ENCODE data around the gene PCDHA2. TPM values are rescaled to one million over a fixed set of nuclear protein-coding genes. Genes with fewer than 3 reads are reported as not detected.
"Not testable (repeated sequence)": the region's sequence is repeated elsewhere in the genome, so short reads cannot be mapped to it uniquely, and the experiment has no call there.

PCDHA2 gene
- total and polyA plus RNA-seq, 7 donors, result 0.07 to 0.68 (median 0.30) TPM; not detected in 3

GRCh38 chr5:140828362-140828737 is 33.7 kb downstream of the PCDHA2 start:
- Histone ChIP-seq H3K27ac (no peak overlapping the region), H3K4me1 (no peaks in the 10 kb centered on the region), H3K27me3 (peaks cover 0 to 66% (median 0%) of the 10 kb centered on the region in 3 donors), H3K36me3 (no peaks in the 10 kb centered on the region), H3K4me3 (peak overlapping the region in 1 of 4 donors; percentile 9), H3K9me3 (peaks cover 0 to 22% (median 10%) of the 10 kb centered on the region in 4 donors)
- TF ChIP-seq POLR2A (IDR thresholded peaks at IDR 0.05) (no peak), EP300 (IDR thresholded peaks at IDR 0.05) (no peak), POLR2AphosphoS5 (IDR thresholded peaks at IDR 0.05) (no peak)
- TF ChIP-seq, protein P1, sequence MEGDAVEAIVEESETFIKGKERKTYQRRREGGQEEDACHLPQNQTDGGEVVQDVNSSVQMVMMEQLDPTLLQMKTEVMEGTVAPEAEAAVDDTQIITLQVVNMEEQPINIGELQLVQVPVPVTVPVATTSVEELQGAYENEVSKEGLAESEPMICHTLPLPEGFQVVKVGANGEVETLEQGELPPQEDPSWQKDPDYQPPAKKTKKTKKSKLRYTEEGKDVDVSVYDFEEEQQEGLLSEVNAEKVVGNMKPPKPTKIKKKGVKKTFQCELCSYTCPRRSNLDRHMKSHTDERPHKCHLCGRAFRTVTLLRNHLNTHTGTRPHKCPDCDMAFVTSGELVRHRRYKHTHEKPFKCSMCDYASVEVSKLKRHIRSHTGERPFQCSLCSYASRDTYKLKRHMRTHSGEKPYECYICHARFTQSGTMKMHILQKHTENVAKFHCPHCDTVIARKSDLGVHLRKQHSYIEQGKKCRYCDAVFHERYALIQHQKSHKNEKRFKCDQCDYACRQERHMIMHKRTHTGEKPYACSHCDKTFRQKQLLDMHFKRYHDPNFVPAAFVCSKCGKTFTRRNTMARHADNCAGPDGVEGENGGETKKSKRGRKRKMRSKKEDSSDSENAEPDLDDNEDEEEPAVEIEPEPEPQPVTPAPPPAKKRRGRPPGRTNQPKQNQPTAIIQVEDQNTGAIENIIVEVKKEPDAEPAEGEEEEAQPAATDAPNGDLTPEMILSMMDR (IDR thresholded peaks at IDR 0.05), result no peak
- 28 to 60% methylated on average over 18 of the region's 18 CpGs for WGBS, 2 donors
- DNase-seq, result no peak
- intact Hi-C loops (cut with DNase I), result no loop called here

GRCh38 chr5:140829511-140830501 is 35.2 kb downstream of the PCDHA2 start:
- H3K27ac ChIP-seq; H3K4me1 ChIP-seq; H3K36me3 ChIP-seq; H3K4me3 ChIP-seq; DNase-seq; intact Hi-C loops (cut with DNase I): not testable (repeated sequence)
- Histone ChIP-seq H3K9me3 (peaks cover 0 to 24% (median 14%) of the 10 kb centered on the region in 4 donors), H3K27me3 (peaks cover 0 to 64% (median 0%) of the 10 kb centered on the region in 3 donors)
- WGBS, 2 donors, result 54 to 81% methylated on average over 106 of the region's 106 CpGs

GRCh38 chr5:140833993-140834392 is 39.3 kb downstream of the PCDHA2 start, which contains the start of gene PCDHA7:
PCDHA7 (plus strand) TSS chr5:140834269; CDS start chr5:140834384, 115 bp downstream.
- no peaks in the 10 kb centered on the region for H3K4me1 ChIP-seq
- intact Hi-C loops (cut with DNase I), result no loop called here
- peaks cover 0 to 71% (median 9%) of the 10 kb centered on the region in 3 donors for H3K27me3 ChIP-seq
- H3K36me3 ChIP-seq, result no peaks in the 10 kb centered on the region
- DNase-seq, result no peak
- 16 to 22% methylated on average over 8 of the region's 8 CpGs for WGBS, 2 donors
- peaks cover 0 to 32% (median 18%) of the 10 kb centered on the region in 4 donors for H3K9me3 ChIP-seq
- TF ChIP-seq EP300 (IDR thresholded peaks at IDR 0.05), result no peak
- no peak within 1 kb of the TSS for H3K27ac ChIP-seq
- peak within 1 kb of the TSS in 3 of 4 donors; percentile 3 to 23 (median 16) for H3K4me3 ChIP-seq

DNA sequence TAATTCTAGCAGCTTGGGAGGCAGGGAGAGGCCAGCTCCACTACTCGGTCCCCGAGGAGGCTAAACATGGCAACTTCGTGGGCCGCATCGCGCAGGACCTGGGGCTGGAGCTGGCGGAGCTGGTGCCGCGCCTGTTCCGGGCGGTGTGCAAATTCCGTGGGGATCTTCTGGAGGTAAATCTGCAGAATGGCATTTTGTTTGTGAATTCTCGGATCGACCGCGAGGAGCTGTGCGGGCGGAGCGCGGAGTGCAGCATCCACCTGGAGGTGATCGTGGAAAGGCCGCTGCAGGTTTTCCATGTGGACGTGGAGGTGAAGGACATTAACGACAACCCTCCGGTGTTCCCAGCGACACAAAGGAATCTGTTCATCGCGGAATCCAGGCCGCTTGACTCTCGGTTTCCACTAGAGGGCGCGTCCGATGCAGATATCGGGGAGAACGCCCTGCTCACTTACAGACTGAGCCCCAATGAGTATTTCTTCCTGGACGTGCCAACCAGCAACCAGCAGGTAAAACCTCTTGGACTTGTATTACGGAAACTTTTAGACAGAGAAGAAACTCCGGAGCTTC is 39.9 kb downstream of the PCDHA2 start:
- 33 to 59% methylated on average over 28 of the region's 38 CpGs for WGBS, 2 donors
- peak overlapping the region in 3 of 4 donors; percentile 3 to 23 (median 16) for H3K4me3 ChIP-seq

DNA sequence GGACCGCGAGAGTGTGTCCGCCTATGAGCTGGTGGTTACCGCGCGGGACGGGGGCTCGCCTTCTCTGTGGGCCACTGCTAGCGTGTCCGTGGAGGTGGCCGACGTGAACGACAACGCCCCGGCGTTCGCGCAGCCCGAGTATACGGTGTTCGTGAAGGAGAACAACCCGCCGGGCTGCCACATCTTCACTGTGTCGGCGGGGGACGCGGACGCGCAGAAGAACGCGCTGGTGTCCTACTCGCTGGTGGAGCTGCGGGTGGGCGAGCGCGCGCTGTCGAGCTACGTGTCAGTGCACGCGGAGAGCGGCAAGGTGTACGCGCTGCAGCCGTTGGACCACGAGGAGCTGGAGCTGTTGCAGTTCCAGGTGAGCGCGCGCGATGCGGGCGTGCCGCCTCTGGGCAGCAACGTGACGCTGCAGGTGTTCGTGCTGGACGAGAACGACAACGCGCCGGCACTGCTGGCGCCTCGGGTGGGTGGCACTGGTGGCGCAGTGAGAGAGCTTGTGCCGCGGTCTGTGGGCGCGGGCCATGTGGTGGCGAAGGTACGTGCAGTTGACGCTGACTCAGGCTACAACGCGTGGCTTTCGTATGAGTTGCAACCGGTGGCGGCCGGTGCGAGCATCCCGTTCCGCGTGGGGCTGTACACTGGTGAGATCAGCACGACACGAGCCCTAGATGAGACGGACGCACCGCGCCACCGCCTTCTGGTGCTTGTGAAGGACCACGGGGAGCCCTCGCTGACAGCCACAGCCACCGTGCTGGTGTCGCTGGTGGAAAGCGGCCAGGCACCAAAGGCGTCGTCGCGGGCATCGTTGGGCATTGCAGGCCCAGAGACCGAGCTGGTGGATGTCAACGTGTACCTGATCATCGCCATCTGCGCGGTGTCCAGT is 41.2 kb downstream of the PCDHA2 start:
- WGBS, 2 donors, result 55 to 78% methylated on average over 103 of the region's 103 CpGs
- Histone ChIP-seq H3K4me1 (no peaks in the 10 kb centered on the region), H3K27ac (no peak overlapping the region), H3K9me3 (peaks cover 0 to 24% (median 13%) of the 10 kb centered on the region in 4 donors), H3K27me3 (peaks cover 0 to 77% (median 9%) of the 10 kb centered on the region in 3 donors), H3K36me3 (no peaks in the 10 kb centered on the region), H3K4me3 (no peak overlapping the region)
- intact Hi-C loops (cut with DNase I), result no loop called here
- no peak for DNase-seq
- TF ChIP-seq POLR2A (IDR thresholded peaks at IDR 0.05) (no peak), POLR2AphosphoS5 (IDR thresholded peaks at IDR 0.05) (no peak), EP300 (IDR thresholded peaks at IDR 0.05) (no peak)
- TF ChIP-seq, protein P1 (IDR thresholded peaks at IDR 0.05), result no peak

More for the DNA sequence above, 39.9 kb downstream of the PCDHA2 start:
- H3K36me3 ChIP-seq; intact Hi-C loops (cut with DNase I); H3K27ac ChIP-seq; DNase-seq; H3K4me1 ChIP-seq: not testable (repeated sequence)
- Histone ChIP-seq H3K27me3 (peaks cover 0 to 74% (median 9%) of the 10 kb centered on the region in 3 donors), H3K9me3 (peaks cover 0 to 29% (median 16%) of the 10 kb centered on the region in 4 donors)
